ENCODE results near the gene HOXD1. TPM values are rescaled to one million over a fixed set of nuclear protein-coding genes. Genes with fewer than 3 reads are reported as not detected.
A peak's percentile ranks its signal among the peaks of the same experiment; 100 is the strongest.

Gene HOXD1
- total and polyA plus RNA-seq, 2 experiments from 2014 or later: not detected

- DNase-seq (ENCODE audit: low read depth in 1 of 2, low spot score in 1 of 2): peak in 1 of 2 donors; percentile 25
- Histone ChIP-seq H3K9me3 (ENCODE audit: low read depth) (no peaks in the 10 kb centered on the region), H3K27me3 (peaks cover 100% of the 10 kb centered on the region), H3K4me3 (no peak overlapping the region), H3K27ac (no peak overlapping the region), H3K36me3 (no peaks in the 10 kb centered on the region), H3K4me1 (ENCODE audit: low read depth) (peaks cover 10% of the 10 kb centered on the region)
- TF ChIP-seq CTCF (IDR thresholded peaks at IDR 0.05; ENCODE audit: low read depth, low read length): no peak
Measured at GRCh38 chr2:176161825-176162626, 26.4 kb upstream of the HOXD1 start.

GRCh38 chr2:176162911-176163671 is 25.4 kb upstream of the HOXD1 start:
- DNase-seq (ENCODE audit: low read depth in 1 of 2, low spot score in 1 of 2): no peak
- H3K9me3 ChIP-seq (ENCODE audit: low read depth): no peaks in the 10 kb centered on the region
- H3K4me3 ChIP-seq: no peak overlapping the region
- H3K27me3 ChIP-seq: peaks cover 100% of the 10 kb centered on the region
- no peaks in the 10 kb centered on the region for H3K36me3 ChIP-seq
- H3K4me1 ChIP-seq (ENCODE audit: low read depth): peaks cover under 1% of the 10 kb centered on the region
- TF ChIP-seq CTCF (IDR thresholded peaks at IDR 0.05; ENCODE audit: low read depth, low read length): no peak
- H3K27ac ChIP-seq: no peak overlapping the region

- Histone ChIP-seq H3K4me3 (no peak overlapping the region), H3K27me3 (peaks cover 100% of the 10 kb centered on the region), H3K27ac (no peak overlapping the region), H3K36me3 (no peaks in the 10 kb centered on the region), H3K9me3 (ENCODE audit: low read depth) (no peaks in the 10 kb centered on the region), H3K4me1 (ENCODE audit: low read depth) (no peaks in the 10 kb centered on the region)
- TF ChIP-seq CTCF (IDR thresholded peaks at IDR 0.05; ENCODE audit: low read depth, low read length): no peak
- no peak for DNase-seq (ENCODE audit: low read depth in 1 of 2, low spot score in 1 of 2)
Measured at GRCh38 chr2:176163672-176164056, 24.8 kb upstream of the HOXD1 start.

GRCh38 chr2:176164201-176164600 is 24.3 kb upstream of the HOXD1 start:
- no peak overlapping the region for H3K27ac ChIP-seq

More at GRCh38 chr2:176164201-176164600, 24.3 kb upstream of the HOXD1 start:
- peaks cover 100% of the 10 kb centered on the region for H3K27me3 ChIP-seq
- H3K9me3 ChIP-seq (ENCODE audit: low read depth): no peaks in the 10 kb centered on the region
- no peak for TF ChIP-seq CTCF (IDR thresholded peaks at IDR 0.05; ENCODE audit: low read depth, low read length)
- H3K36me3 ChIP-seq: no peaks in the 10 kb centered on the region
- no peak overlapping the region for H3K4me3 ChIP-seq
- no peaks in the 10 kb centered on the region for H3K4me1 ChIP-seq (ENCODE audit: low read depth)
- DNase-seq (ENCODE audit: low read depth in 1 of 2, low spot score in 1 of 2): no peak

Data from cardiac muscle cell (in vitro differentiated cells and primary cell).